Endothelial cell (in vitro differentiated cells): Measurements from ENCODE around the gene SLC44A5. TPM values are rescaled to one million over a fixed set of nuclear protein-coding genes. Genes with fewer than 3 reads are reported as not detected.

ENCODE experiments used
- DNase-seq: peaks from one replicate; pipeline ENCODE4 v3.0.0; 2021; ENCODE audit warnings: low spot score
- H3K27ac Mint-ChIP-seq: one replicate; pipeline ENCODE4 v1.8.0; 2021; ENCODE audit warnings: mixed read lengths, inconsistent platforms; ENCODE audit not compliant: unreplicated experiment
- H3K27me3 Mint-ChIP-seq: one replicate; pipeline ENCODE4 v1.8.0; 2021; ENCODE audit warnings: mild to moderate bottlenecking, moderate library complexity, mixed read lengths, inconsistent platforms; ENCODE audit not compliant: unreplicated experiment
- H3K36me3 Mint-ChIP-seq: one replicate; pipeline ENCODE4 v1.8.0; 2021; ENCODE audit warnings: mild to moderate bottlenecking, low read depth, mixed read lengths, inconsistent platforms; ENCODE audit not compliant: unreplicated experiment
- H3K4me1 Mint-ChIP-seq: one replicate; pipeline ENCODE4 v1.8.0; 2021; ENCODE audit warnings: mild to moderate bottlenecking, mixed read lengths, inconsistent platforms; ENCODE audit not compliant: unreplicated experiment
- H3K4me3 Mint-ChIP-seq: one replicate; pipeline ENCODE4 v1.8.0; 2021; ENCODE audit warnings: mild to moderate bottlenecking, mixed read lengths, inconsistent platforms; ENCODE audit not compliant: unreplicated experiment
- H3K9me3 Mint-ChIP-seq: one replicate; pipeline ENCODE4 v1.8.0; 2021; ENCODE audit warnings: mixed read lengths, inconsistent platforms; ENCODE audit not compliant: unreplicated experiment
- CTCF ChIP-seq: fragments of 200-600 bp; sonication (generic); IDR thresholded peaks from one replicate; pipeline ENCODE4 v1.5.0; 2021; ENCODE audit warnings: antibody characterized with exemption; ENCODE audit not compliant: unreplicated experiment
- total RNA-seq: library from RNA; stranded (reverse); fragmentation: NEBNext Ultra II Directional; extraction: Animal tissue kit (Norgen Biotek cat#: 25700); gene quantifications from one replicate; pipeline ENCODE4 v1.2.1, GENCODE V29; 2021; ENCODE audit not compliant: unreplicated experiment

SLC44A5 gene
- total RNA-seq, 1 donor from 2014 or later: 3.4 TPM

DNA sequence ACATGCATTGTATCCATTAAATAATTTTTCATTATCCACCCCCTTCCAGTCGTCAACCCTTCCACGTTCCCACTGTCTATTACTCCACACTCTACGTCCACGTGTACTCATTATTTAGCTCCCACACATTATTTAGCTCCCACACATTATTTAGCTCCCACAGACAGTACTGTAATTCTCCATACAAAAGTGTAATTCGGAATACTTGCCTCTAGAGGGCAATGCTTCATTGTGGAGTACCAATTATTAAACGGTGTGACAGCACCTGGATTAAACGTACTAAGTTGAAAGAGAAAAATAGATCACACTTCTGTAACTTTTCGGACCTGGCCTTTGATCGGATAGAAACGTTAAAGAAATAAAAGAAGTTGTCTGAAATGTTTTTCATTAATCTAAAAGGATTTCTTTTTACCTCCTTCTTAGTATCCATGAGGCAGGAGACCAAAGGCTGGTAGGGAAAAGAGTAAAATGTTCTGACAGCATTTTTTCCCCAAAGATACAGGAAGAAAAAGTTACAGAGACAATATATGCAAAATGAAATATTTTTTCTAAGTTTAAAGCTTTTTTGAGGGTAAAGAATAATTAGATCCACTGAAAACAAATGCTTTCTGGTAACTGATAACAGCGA, 377.5 kb downstream of the SLC44A5 start:
- no peaks in the 10 kb centered on the region for H3K36me3 Mint-ChIP-seq
- H3K27me3 Mint-ChIP-seq: no peaks in the 10 kb centered on the region
- TF ChIP-seq CTCF: peak; percentile 75
- no peaks in the 10 kb centered on the region for H3K4me1 Mint-ChIP-seq
- H3K9me3 Mint-ChIP-seq: no peaks in the 10 kb centered on the region
- H3K27ac Mint-ChIP-seq: no peak overlapping the region
- no peak overlapping the region for H3K4me3 Mint-ChIP-seq
- peak; percentile 9 for DNase-seq

DNA sequence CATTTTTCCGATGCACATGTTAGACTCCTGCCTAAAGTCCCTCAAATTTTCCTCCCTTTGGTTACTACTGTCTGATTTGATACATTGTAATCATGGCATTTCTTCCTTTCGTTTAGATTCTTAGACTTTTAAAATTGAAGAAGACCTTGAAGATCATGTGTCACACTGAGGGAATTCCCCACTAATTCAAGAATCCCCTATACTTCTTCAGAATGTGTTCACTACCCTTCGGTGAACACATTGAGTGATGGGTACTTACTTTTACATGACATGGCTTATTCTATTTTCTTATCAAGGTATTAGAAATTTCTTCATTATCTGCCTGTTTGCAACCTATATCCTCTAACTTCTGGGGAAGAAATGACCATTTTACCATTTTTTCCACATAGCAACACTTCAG, 390.8 kb downstream of the SLC44A5 start:
- Mint-ChIP-seq H3K36me3 (no peaks in the 10 kb centered on the region), H3K27me3 (no peaks in the 10 kb centered on the region), H3K4me1 (no peaks in the 10 kb centered on the region)

GRCh38 chr1:75214017-75214416, 396.9 kb downstream of the SLC44A5 start:
- H3K4me3 Mint-ChIP-seq: no peak overlapping the region
- no peak for TF ChIP-seq CTCF

More for the DNA sequence above, 390.8 kb downstream of the SLC44A5 start:
- no peak for TF ChIP-seq CTCF
- Mint-ChIP-seq H3K4me3 (no peak overlapping the region), H3K9me3 (no peaks in the 10 kb centered on the region), H3K27ac (no peak overlapping the region)
- DNase-seq: no peak

GRCh38 chr1:75211648-75212047, 399.3 kb downstream of the SLC44A5 start:
- DNase-seq: no peak
- Mint-ChIP-seq H3K4me3 (no peak overlapping the region), H3K9me3 (no peaks in the 10 kb centered on the region), H3K27ac (no peak overlapping the region), H3K4me1 (peaks cover 4% of the 10 kb centered on the region), H3K36me3 (no peaks in the 10 kb centered on the region), H3K27me3 (no peaks in the 10 kb centered on the region)
- TF ChIP-seq CTCF: no peak

More at GRCh38 chr1:75214017-75214416, 396.9 kb downstream of the SLC44A5 start:
- no peak for DNase-seq
- Mint-ChIP-seq H3K27ac (no peak overlapping the region), H3K9me3 (no peaks in the 10 kb centered on the region), H3K4me1 (peaks cover 4% of the 10 kb centered on the region), H3K36me3 (no peaks in the 10 kb centered on the region), H3K27me3 (no peaks in the 10 kb centered on the region)

- DNase-seq: no peak
- H3K27ac Mint-ChIP-seq: peak overlapping the region; percentile 77
- no peak overlapping the region for H3K4me3 Mint-ChIP-seq
Measured at GRCh38 chr1:75208862-75209261, 402.1 kb downstream of the SLC44A5 start.

More at GRCh38 chr1:75208862-75209261, 402.1 kb downstream of the SLC44A5 start:
- no peaks in the 10 kb centered on the region for H3K36me3 Mint-ChIP-seq
- no peaks in the 10 kb centered on the region for H3K9me3 Mint-ChIP-seq
- peaks cover 4% of the 10 kb centered on the region for H3K4me1 Mint-ChIP-seq
- TF ChIP-seq CTCF: no peak
- H3K27me3 Mint-ChIP-seq: no peaks in the 10 kb centered on the region
